LNCaP clone FGC (cell line): ENCODE data around the gene COL11A2.

Source experiments
- DNase-seq: peaks from one replicate; pipeline ENCODE4 v3.0.0-alpha.2; 2011; ENCODE audit warnings: low read depth
- H3K4me3 ChIP-seq: 2 replicates; pipeline ENCODE4 v1.5.1; 2011; ENCODE audit warnings: mild to moderate bottlenecking, low read depth, low read length, control low read depth
- TF ChIP-seq, protein P1 (sequence below): IDR thresholded peaks from 2 replicates; pipeline ENCODE4 v1.5.1; 2012; ENCODE audit warnings: mild to moderate bottlenecking; ENCODE audit not compliant: control insufficient read depth, insufficient read depth; ENCODE audit errors: extremely low read depth

COL11A2 gene

DNA sequence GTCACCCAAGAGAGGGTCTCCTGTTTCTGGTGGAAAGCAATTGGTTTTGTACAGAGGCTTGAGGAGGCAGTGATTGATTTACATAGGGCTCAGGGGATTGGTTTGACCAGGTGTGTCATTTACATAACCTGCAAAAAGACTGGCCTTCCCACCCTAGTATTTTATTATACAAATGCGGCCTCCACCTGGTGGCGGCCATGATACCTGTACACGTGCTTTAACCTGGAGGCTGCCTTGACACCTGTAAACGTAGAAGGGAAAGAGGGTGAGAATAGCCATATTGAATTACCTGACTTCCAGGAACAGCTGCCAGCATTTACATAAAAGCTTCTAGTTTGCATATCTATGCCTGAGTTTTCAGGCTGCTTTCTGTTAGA lies 67.8 kb downstream of the COL11A2 start:
- TF ChIP-seq, protein P1, sequence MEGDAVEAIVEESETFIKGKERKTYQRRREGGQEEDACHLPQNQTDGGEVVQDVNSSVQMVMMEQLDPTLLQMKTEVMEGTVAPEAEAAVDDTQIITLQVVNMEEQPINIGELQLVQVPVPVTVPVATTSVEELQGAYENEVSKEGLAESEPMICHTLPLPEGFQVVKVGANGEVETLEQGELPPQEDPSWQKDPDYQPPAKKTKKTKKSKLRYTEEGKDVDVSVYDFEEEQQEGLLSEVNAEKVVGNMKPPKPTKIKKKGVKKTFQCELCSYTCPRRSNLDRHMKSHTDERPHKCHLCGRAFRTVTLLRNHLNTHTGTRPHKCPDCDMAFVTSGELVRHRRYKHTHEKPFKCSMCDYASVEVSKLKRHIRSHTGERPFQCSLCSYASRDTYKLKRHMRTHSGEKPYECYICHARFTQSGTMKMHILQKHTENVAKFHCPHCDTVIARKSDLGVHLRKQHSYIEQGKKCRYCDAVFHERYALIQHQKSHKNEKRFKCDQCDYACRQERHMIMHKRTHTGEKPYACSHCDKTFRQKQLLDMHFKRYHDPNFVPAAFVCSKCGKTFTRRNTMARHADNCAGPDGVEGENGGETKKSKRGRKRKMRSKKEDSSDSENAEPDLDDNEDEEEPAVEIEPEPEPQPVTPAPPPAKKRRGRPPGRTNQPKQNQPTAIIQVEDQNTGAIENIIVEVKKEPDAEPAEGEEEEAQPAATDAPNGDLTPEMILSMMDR, result no peak
- DNase-seq, result no peak
- H3K4me3 ChIP-seq, result no peak overlapping the region

DNA sequence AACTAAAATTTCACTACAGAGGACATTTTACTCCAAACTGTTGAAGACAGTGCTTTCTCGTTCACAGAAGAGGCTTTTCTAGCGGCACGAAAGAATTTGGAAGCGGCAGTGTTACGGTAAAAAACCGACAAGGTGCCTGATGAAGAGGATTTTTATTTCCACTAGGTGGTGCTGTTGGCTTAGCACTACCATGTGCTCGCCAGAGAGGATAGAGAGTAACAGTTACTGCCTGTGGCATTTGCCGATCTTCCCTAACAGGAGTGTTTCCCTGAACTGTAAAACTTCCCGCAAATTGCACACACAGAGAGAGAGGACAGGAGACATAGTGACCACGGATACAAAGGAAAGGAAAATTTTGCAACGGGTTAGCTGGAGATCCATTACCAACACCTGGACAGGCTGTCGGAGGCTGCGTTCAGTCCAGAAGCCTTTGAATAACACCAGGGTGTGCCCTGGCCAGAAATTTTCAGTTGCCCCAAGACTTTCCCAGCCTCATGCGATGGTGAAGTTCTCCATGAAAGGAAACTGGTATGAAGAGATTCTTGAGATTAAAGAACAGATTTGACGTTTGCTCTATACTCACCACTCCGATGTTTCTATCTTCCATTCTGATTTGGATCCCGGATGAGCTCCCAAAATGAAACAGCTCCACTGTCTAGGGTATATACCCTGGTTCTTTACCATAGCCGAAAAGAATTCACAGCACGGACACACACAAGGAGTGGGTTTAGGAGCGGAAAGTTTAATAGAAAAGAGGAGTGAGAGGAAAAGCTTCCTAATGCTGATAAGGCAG lies 68.3 kb downstream of the COL11A2 start:
- TF ChIP-seq, protein P1, result peak; percentile 60
- no peak for DNase-seq
- H3K4me3 ChIP-seq, result no peak overlapping the region

DNA sequence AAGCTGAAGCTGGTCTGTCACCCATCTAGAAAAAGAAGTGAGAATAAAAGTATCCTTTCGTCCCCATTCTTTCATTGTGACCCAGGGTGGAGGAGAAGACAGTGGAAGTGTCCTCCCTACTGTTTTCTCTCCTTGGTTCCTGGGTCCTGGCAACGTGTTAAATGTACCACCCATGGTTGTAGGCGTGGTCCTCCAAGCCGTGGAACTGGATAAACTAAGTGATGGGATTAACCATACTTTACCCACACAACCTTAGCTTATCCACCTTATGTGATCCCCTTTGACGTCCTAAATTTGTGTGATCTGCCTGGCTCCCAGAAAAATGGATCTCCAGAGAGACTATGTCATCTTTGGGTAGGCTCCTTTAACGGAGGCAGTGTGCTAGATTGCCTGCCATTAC lies 69.1 kb downstream of the COL11A2 start:
- H3K4me3 ChIP-seq, result no peak overlapping the region
- no peak for DNase-seq
- TF ChIP-seq, protein P1, result no peak

DNA sequence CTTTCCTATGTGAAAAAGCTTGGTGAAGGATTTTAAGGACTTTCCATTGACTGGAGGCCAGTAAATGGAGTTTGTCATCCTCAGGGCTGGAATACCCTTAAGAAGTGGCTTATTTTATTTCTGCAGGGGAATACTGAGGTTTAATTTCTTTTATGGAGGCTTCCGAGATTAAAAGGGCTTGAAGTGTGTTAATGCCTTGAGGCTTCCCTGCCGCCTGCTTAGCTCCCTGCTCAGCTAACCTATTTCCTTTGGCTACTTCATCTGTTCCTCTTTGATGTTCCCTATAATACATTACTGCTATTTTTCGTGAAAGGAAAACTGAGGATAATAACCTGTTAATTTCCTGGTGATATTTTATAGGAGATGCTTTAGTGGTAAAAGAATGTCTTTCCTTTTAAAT lies 72.3 kb downstream of the COL11A2 start:
- TF ChIP-seq, protein P1, result no peak
- no peak for DNase-seq
- no peak overlapping the region for H3K4me3 ChIP-seq

DNA sequence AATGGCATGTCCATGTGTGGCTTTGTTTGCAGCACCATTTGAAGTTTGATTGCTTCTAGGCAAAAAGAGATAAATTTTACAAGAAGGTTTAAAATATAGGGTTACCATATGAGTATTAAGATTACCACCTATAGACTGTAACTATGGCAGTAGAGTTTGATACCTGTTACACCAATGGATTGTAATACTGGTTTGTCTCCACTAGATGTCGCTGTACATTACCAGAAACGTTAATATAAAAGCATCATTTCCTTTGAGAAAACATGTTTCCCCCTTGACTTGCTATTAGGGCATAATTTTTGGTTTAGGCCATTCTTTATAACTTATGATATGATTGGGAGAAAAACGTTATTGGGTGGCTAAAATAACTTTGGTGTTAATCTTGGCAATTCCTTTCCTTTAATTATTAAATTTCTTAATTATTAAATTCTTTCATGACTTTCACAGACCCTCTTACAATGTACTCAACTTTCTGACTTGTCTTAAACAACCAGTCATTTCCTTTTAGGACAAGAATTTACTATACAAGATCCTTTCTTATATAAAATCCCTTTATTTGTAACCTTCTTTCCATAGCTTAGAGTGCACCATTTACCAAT lies 73.6 kb downstream of the COL11A2 start:
- H3K4me3 ChIP-seq, result no peak overlapping the region
- TF ChIP-seq, protein P1, result peak; percentile 72
- DNase-seq, result no peak

DNA sequence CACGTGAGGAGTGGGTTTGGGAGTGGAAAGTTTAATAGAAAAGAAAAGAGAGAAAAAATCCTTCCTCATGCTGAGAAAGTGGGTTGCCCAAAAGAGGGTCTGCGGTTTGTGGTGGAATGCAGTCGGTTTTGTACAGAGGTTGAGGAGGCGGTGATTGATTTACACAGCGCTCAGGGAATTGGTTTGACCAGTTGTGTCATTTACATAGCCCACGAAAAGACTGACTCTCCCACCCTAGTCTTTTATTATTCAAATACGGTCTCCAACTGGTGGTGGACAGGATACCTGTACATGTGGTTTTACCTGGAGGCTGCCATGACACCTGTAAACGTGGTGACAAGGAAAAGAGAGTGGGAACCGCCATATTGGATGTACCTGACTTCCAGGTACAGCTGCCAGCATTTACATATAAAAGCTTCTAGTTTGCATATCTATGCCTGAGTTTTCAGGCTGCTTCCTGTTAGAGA lies 74.4 kb downstream of the COL11A2 start:
- TF ChIP-seq, protein P1, result no peak
- DNase-seq, result no peak
- no peak overlapping the region for H3K4me3 ChIP-seq
